Hematopoietic multipotent progenitor cell treated with erythropoietin and hydrocortisone succinate and interleukin-3 and kit ligand, for 17 days (in vitro differentiated cells): Measurements from ENCODE around the gene CFC1B.
"Not testable (repeated sequence)": the region's sequence is repeated elsewhere in the genome, so short reads cannot be mapped to it uniquely, and the experiment has no call there.

Experiments used
- DNase-seq: peaks from one replicate; pipeline ENCODE4 v3.0.0-alpha.2; 2015; ENCODE audit warnings: low spot score

CFC1B gene

GRCh38 chr2:130566165-130566564 is 45.1 kb downstream of the CFC1B start:
- not testable (repeated sequence) for DNase-seq

- not testable (repeated sequence) for DNase-seq
Measured at GRCh38 chr2:130571929-130572328, 50.9 kb downstream of the CFC1B start.

- DNase-seq, result not testable (repeated sequence)
Measured at GRCh38 chr2:130574230-130574629, 53.2 kb downstream of the CFC1B start.

GRCh38 chr2:130576209-130576784 is 55.3 kb downstream of the CFC1B start:
- DNase-seq, result not testable (repeated sequence)

- not testable (repeated sequence) for DNase-seq
Measured at GRCh38 chr2:130577559-130577958, 56.5 kb downstream of the CFC1B start.
